Measurements from ENCODE around the gene CRIM1. TPM values are rescaled to one million over a fixed set of nuclear protein-coding genes. Genes with fewer than 3 reads are reported as not detected.
"Not testable (repeated sequence)": the region's sequence is repeated elsewhere in the genome, so short reads cannot be mapped to it uniquely, and the experiment has no call there.

Gene CRIM1
- total RNA-seq: 7.1 TPM

- DNase-seq (ENCODE audit: low spot score) (peak; percentile 65), ATAC-seq (peak; percentile 77)
Measured at GRCh38 chr2:36355151-36355889, at the start of gene CRIM1. Gene CRIM1 (plus strand): TSS chr2:36355778. CDS start chr2:36356293, 515 bp downstream.

DNA sequence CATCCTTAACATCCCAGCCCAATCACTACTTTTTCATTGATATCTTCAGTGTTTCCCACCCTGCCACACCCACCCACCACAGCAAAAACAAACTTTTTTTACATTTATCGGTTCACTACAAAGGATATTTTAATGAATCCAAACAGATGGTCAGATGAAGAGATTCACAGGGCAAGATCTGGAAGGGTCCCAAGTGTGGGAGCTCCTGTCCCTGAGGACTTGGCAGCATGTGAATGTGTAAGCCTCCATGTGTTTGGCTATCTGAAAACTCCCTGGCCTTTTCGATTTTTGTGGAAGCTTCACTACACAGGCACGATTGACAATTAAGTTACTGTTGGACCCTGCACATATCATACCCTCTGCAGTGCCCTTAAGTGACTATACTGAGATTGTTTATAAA lies 48.1 kb upstream of the CRIM1 start:
- DNase-seq (ENCODE audit: low spot score): no peak
- ATAC-seq: no peak

DNA sequence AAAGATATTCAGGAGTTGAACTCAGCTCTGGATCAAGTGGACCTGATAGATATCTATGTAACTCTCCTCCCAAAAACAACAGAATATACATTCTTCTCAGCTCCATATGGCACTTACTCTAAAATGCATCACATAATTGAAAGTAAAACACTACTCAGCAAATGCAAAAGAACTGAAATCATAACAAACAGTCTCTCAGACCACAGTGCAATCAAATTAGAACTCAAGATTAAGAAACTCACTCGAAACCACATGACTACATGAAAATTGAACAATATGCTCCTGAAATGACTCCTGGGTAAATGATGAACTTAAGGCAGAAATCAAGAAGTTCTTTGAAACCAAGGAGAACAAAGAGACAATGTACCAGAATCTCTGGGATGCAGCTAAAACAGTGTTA lies 45.1 kb upstream of the CRIM1 start:
- ATAC-seq; DNase-seq (ENCODE audit: low spot score): not testable (repeated sequence)

DNA sequence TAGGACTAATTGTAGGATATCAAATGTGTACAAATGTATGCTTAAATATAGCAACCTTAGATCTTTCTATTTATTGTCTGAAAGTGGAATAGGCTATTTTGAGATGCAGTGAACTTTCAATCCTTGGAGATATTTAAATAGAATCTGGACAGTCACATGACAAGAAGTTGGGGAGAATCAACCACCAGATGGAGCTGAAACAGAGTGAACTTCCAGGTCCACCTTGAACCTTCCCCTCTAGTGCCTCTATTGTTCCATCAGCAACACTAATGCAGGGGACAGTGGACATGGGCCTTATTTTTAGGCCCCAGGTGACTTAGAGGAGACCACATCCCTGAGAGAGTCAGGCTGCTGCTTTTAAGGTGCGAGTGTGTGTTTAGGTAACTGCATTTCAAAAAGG lies 37.0 kb upstream of the CRIM1 start:
- ATAC-seq (no peak), DNase-seq (ENCODE audit: low spot score) (no peak)

DNA sequence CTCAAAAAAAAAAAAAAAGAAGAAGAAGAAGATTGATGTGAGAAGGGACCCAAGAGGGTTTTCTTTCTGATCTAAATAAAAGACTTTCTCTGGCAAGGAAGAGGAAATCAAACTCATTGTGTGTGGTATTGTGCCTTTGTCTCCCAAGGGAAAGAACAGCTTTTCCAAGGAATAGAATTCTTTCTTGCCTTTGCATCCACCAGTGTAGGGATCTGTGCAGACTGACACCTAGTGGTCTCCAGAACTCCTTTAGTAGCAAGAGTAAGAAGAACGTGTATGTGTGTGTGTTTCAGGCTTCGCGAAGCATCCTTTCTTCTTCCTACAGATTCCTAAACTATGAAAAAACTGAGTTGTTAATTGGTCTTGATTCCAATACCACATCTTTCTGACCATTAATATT lies 33.5 kb upstream of the CRIM1 start:
- DNase-seq (ENCODE audit: low spot score) (no peak), ATAC-seq (peak; percentile 62)

GRCh38 chr2:36326286-36326685 lies 29.3 kb upstream of the CRIM1 start:
- no peak for DNase-seq (ENCODE audit: low spot score)
- no peak for ATAC-seq

- ATAC-seq (no peak), DNase-seq (ENCODE audit: low spot score) (no peak)
Measured at GRCh38 chr2:36329251-36329650, 26.3 kb upstream of the CRIM1 start.

DNA sequence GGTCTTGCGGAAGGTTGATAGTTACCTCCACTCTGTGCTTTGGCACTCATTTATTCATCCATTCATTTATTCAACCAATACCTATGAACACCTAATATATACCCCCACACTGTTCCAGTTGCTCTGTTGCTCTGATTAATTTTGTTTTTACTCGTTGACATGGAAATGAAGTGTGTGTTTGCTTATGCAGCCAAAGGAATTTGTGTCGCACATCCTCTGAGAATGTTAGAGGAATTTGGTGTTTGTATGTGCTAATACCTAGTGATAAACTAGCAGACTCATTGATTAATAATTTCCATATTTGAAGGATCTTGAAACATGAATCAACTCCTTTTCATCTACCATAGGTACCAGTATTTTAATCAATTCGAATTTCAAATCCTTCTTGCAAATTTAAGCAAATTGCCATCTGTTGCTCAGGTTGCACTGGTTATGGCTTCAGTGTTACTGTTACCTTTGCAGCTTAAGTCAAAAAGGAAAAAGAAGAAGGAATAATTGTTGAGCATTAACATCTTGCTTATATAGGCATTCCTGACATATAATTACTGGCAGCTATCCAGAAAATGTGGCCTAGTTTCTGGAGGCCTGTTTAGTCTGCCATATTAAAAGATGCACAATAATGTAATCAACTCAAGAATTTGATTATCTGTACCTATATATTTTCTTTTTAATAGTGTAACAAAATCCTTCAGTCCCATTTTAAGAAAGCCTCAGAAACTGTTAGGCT lies 25.7 kb upstream of the CRIM1 start:
- ATAC-seq (no peak), DNase-seq (ENCODE audit: low spot score) (no peak)

DNA sequence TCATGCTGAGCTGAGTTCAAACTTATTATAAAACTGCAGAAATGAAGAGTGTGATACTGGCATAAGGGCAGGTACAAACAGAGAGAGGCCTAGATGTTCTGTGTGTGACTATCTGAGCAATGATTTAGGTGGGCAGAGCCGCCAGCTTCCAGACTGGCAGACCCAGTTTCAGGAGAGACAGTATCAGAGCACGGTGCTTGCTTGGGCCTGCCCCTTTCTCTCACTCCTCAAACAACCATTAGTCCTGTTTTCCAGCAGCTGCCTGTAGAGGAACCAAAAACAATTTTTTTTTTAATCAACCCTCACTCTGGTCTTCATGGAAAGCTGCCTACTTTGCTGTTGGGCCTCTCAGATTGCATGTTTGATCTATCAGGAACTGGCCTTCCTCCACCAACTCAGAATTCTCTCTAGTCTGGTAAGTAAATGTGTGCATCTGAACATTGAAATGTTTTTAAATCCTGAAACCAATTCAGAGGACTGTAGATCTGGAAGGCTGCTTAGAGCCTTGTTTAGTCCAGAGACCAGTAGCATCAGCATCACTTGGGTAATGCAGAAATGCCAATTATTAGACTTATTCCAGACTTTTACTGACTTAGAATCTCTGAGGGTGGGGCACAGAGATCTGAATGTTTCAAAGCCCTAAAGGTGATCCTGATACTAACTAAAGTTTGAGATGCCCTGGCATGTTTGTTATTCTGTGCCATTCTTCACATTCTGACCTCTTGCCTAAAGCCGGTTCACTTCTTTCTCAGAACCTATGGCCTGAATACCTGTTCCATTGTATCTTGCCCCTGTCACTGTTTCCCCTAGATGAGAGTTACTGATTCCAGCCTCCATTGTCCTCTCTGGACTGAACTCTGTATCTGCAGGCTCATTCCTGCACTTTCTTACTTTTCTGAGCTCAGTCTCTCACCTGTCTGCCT lies 24.8 kb upstream of the CRIM1 start:
- DNase-seq (ENCODE audit: low spot score) (no peak), ATAC-seq (no peak)

- no peak for DNase-seq (ENCODE audit: low spot score)
- ATAC-seq: no peak
Measured at GRCh38 chr2:36333350-36334012, 22.1 kb upstream of the CRIM1 start.

GRCh38 chr2:36335597-36335996 lies 20.0 kb upstream of the CRIM1 start:
- no peak for DNase-seq (ENCODE audit: low spot score)

DNA sequence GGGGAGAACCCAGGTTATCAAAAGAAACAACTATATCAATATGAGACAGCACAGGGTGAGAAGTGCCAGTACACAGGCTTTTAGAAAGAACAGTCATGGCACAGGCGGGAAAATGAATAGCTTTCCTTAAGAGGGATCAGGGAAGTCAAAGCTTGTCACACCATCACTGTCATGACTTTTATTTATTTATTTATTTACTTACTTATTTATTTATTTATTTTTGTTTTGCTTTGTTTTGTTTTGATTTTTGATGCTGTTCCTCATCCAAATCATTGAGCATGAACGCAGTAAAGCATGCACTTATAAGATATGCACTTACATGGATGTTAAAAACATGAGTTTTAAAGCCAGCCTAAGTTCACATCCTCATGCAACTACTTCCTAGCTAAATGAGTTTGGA lies 19.3 kb upstream of the CRIM1 start:
- DNase-seq (ENCODE audit: low spot score): no peak

More at GRCh38 chr2:36335597-36335996, 20.0 kb upstream of the CRIM1 start:
- no peak for ATAC-seq

GRCh38 chr2:36337354-36337753 lies 18.2 kb upstream of the CRIM1 start:
- no peak for ATAC-seq
- no peak for DNase-seq (ENCODE audit: low spot score)

More for the DNA sequence above, 19.3 kb upstream of the CRIM1 start:
- no peak for ATAC-seq

DNA sequence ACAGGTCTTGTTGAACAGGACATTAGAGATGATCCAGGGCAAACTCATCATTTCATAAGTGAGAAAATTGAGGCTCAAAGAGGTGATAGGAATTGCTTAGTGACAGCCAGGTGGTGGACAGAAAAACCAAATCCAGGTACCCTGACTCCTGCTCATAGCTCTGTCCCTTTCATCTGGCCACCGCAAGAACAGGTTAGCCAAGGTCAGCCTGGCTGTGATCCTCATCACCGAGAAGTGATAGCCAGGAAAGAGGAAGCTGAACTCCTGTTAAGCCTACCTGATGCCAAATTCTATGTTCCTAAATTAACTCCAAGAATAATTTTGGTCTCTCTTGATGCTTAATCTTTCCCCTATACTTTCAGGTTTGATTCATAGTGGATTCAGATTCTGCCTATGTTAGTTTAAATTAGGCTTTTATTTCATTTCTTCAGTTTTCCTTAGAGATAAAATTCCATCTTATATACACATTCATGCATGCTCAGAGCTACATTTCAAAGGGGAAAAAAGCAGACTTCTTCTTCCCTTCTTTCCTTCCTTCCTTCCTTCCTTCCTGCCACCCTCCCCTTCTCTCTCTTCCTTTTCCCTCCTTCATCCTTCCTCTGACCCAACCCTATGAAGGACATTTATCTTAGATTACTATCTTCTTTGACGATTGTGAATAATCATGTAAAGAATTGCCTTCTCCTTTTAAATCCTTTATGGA lies 17.3 kb upstream of the CRIM1 start:
- DNase-seq (ENCODE audit: low spot score) (no peak), ATAC-seq (no peak)

DNA sequence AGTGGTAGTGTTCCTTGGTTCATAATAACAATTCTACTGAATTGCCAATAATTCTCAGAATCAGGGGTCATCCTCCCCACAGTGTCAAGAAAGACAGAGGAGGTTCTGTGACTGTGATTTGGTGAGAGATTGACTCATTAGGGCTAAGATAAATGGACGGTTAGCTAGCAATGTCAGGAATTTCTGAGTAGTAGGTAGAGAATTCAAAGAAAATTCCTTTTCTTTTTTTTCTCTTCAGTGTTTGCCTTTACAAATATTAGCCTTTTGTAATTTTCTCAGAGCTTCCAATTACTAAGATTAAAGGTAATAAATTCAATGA lies 16.8 kb upstream of the CRIM1 start:
- DNase-seq (ENCODE audit: low spot score) (no peak), ATAC-seq (no peak)

- ATAC-seq: no peak
Measured at GRCh38 chr2:36339607-36340218, 15.9 kb upstream of the CRIM1 start.

DNA sequence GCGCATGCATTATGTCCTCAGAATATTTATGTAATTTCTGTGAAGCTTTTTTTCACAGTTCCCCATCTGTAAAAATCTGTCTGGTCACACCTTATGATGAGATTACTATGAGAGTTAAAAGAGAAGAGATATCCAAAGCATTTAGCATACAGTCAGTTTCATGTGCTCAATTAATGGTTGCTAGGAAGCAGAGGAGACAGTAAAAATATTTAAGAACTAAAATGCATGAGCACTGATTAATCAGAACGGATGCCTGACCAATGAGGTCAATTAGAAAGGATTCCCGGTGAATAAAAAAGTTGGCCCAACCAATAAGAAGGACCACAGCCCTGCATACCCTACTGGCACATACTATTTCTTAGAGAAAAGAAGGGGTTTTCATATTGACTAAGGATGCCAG lies 12.0 kb upstream of the CRIM1 start:
- DNase-seq (ENCODE audit: low spot score) (no peak), ATAC-seq (no peak)

More at GRCh38 chr2:36339607-36340218, 15.9 kb upstream of the CRIM1 start:
- no peak for DNase-seq (ENCODE audit: low spot score)

DNA sequence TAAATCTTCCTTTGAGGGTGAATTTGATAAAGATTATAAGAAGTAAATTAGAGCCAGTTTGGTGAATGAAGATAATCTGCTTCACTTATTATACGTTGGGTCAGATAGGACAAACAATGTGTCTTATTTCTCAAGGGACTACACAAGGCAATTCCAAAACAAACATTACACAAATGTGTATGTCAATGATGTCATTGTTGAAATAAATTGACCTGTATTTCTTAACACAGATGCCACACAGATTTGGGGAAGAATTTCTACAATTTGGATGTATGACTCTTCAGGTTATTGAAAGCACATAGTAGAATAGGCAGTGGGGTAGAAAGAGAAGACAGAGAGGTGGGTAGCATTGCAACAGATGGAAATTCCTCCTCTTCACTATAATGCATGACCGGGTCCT lies 6.9 kb upstream of the CRIM1 start:
- ATAC-seq: no peak
- DNase-seq (ENCODE audit: low spot score): no peak

- no peak for ATAC-seq
- DNase-seq (ENCODE audit: low spot score): no peak
Measured at GRCh38 chr2:36351291-36351690, 4.3 kb upstream of the CRIM1 start.
